ENCODE results near the gene CASK. TPM values are rescaled to one million over a fixed set of nuclear protein-coding genes. Genes with fewer than 3 reads are reported as not detected.

CASK gene
- total RNA-seq, 1 experiment from 2014 or later, result 54.6 TPM

- ChIA-PET POLR2A (no interaction called here), CTCF (no interaction called here)
- Mint-ChIP-seq H3K27ac (peak overlapping the region; percentile 85; the same call in 1 of the 2 replicates), H3K9me3 (no peaks in the 10 kb centered on the region), H3K4me3 (no peak overlapping the region), H3K36me3 (no peaks in the 10 kb centered on the region), H3K27me3 (ENCODE audit: low read depth) (no peaks in the 10 kb centered on the region), H3K4me1 (peaks cover 27% of the 10 kb centered on the region)
- ATAC-seq, result peak; percentile 52; the same call in 1 of the 2 replicates
- TF ChIP-seq NR1H2 (CRISPR knock-in tag; IDR thresholded peaks at IDR 0.05), result no peak
- no peak for TF ChIP-seq MYBL2 (CRISPR knock-in tag; IDR thresholded peaks at IDR 0.05)
- no peak for TF ChIP-seq TEAD1 (CRISPR knock-in tag; IDR thresholded peaks at IDR 0.05)
- no peak for TF ChIP-seq CTCF (IDR thresholded peaks at IDR 0.05)
- no peak for TF ChIP-seq GABPB1 (CRISPR knock-in tag; IDR thresholded peaks at IDR 0.05)
- TF ChIP-seq ZNF396 (CRISPR knock-in tag; IDR thresholded peaks at IDR 0.05; ENCODE audit: borderline replicate concordance), result no peak
- TF ChIP-seq KAT7 (CRISPR knock-in tag; IDR thresholded peaks at IDR 0.05; ENCODE audit: borderline replicate concordance), result no peak
- no peak for TF ChIP-seq ZNF219 (CRISPR knock-in tag; IDR thresholded peaks at IDR 0.05; ENCODE audit: borderline replicate concordance)
- TF ChIP-seq GTF2I (CRISPR knock-in tag; conservative IDR thresholded peaks at IDR 0.05), result no peak
- no peak for TF ChIP-seq ZNF512 (CRISPR knock-in tag; IDR thresholded peaks at IDR 0.05; ENCODE audit: borderline replicate concordance)
- TF ChIP-seq GRHL2 (CRISPR knock-in tag; IDR thresholded peaks at IDR 0.05; ENCODE audit: insufficient replicate concordance, severe bottlenecking), result no peak
- TF ChIP-seq SMAD3 (CRISPR knock-in tag; IDR thresholded peaks at IDR 0.05; ENCODE audit: borderline replicate concordance), result no peak
- no peak for TF ChIP-seq E2F4 (CRISPR knock-in tag; IDR thresholded peaks at IDR 0.05; ENCODE audit: borderline replicate concordance, low read depth)
- no peak for TF ChIP-seq MAX (CRISPR knock-in tag; IDR thresholded peaks at IDR 0.05)
- TF ChIP-seq PREB (CRISPR knock-in tag; IDR thresholded peaks at IDR 0.05; ENCODE audit: borderline replicate concordance), result no peak
- no peak for TF ChIP-seq NFATC4 (CRISPR knock-in tag; IDR thresholded peaks at IDR 0.05)
- no peak for TF ChIP-seq ZNF138 (CRISPR knock-in tag; conservative IDR thresholded peaks at IDR 0.05)
- no peak for TF ChIP-seq AFF4 (CRISPR knock-in tag; IDR thresholded peaks at IDR 0.05; ENCODE audit: borderline replicate concordance)
- no peak for DNase-seq (ENCODE audit: low spot score)
These were observed 23.7 kb upstream of the CASK start for GRCh38 chrX:41946989-41947612.

All from WTC11 (cell line).